ENCODE results near the gene TRIP11. TPM values are rescaled to one million over a fixed set of nuclear protein-coding genes. Genes with fewer than 3 reads are reported as not detected.

Gene TRIP11
- total RNA-seq, 2 experiments from 2014 or later, result 29.9 to 30.0 TPM

DNA sequence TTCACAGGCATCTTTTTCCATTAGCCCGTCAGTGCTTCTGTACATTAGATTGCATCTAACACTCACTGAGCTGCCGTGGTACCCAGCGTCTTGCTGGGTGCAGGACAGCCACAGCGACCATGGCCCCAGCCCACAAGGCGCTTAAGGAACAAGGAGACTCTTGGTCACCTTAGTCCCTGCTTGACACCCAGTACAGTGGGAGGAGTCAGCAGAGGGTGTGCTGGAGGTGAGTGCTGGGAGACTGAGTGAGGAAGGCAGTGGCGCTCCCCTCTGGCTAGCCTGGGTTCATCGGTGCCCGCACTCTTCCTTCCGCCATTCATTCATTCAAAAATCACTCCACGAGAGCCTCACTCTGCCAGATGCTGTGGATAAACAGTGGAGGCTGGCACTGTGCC lies 114.1 kb downstream of the TRIP11 start:
- Mint-ChIP-seq H3K27me3 (no peaks in the 10 kb centered on the region), H3K4me3 (no peak overlapping the region), H3K27ac (no peak overlapping the region), H3K36me3 (no peaks in the 10 kb centered on the region), H3K4me1 (no peaks in the 10 kb centered on the region), H3K9me3 (no peaks in the 10 kb centered on the region)
- no peak for DNase-seq

DNA sequence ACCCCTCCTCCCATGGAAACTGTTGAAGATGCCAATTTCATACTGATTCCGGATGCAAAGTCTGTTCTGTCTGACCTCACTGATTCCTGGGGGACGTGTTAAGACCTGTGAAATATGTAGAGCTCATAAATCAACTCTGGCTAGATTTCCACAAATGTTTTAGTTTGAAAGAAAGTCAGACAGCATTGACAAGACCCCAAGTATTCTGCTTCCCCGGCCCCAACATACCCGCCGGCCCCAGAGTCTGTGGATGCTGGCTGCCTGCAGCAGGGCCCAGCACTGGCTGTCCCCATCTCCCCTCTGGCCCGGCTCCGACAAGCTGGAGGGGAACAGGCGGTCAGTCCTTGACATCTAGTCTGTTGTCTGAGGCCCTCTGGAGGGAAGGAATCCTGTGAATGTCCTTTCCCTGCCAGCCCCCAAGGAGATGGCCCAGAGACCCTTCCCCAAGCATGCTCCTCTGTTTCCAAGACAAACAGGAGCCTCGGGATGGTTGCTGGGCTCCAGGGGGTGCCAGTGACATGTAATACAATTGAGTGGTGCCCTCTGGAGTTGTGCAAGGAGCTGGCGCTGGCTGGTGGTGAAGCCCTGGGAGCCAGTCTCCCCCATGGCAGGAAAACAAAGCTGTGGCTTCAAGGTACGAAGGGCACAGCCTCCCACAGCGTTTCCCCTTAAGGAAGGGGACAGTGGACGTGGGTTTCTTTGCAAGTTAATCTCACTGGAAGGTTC lies 114.7 kb downstream of the TRIP11 start:
- H3K4me1 Mint-ChIP-seq, result no peaks in the 10 kb centered on the region
- no peak overlapping the region for H3K27ac Mint-ChIP-seq
- no peaks in the 10 kb centered on the region for H3K36me3 Mint-ChIP-seq
- no peaks in the 10 kb centered on the region for H3K9me3 Mint-ChIP-seq
- no peak for DNase-seq
- H3K27me3 Mint-ChIP-seq, result no peaks in the 10 kb centered on the region
- no peak overlapping the region for H3K4me3 Mint-ChIP-seq

DNA sequence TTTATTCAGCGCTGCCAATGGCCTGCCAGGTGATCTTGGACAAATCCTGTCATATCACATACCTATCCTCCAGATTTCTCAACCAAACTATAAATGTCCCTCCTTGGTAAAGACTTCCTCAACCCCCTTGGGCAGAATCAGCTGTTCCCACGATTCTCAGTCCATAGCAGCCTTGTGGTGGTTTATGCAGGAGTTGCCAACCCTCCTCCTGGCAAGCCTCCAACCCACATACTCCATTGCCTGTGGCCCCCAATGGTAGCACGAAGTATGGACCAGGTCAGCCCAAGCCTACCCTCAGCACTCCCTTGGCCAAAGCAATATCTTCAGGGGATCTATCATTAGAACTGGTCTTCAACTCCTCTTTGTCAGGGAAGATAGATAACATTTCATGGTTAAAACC lies 119.3 kb downstream of the TRIP11 start:
- Mint-ChIP-seq H3K27me3 (no peaks in the 10 kb centered on the region), H3K4me3 (no peak overlapping the region), H3K9me3 (peaks cover 1% of the 10 kb centered on the region), H3K36me3 (no peaks in the 10 kb centered on the region), H3K4me1 (no peaks in the 10 kb centered on the region), H3K27ac (no peak overlapping the region)
- no peak for DNase-seq

DNA sequence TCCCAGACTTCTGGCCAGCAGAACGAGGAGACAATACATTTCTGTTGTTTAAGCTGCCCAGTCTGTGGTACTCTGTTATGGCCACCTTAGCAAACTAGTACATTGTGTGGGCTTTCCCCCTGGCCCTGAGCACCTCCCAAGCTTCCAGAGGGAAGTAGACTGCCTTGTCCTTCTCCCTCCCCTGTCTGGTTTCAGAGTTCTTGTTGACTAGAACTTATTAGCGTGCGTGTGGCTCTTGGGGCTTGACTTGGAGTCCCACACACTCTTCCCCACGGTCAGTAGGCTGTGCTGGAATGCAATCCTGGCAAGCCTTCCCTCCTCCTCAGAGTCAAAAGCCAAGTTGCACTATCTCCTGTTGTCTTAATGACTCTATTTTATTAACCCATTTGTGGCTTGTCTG lies 120.0 kb downstream of the TRIP11 start:
- Mint-ChIP-seq H3K36me3 (no peaks in the 10 kb centered on the region), H3K27ac (no peak overlapping the region), H3K4me1 (no peaks in the 10 kb centered on the region), H3K9me3 (peaks cover 1% of the 10 kb centered on the region), H3K4me3 (no peak overlapping the region), H3K27me3 (no peaks in the 10 kb centered on the region)
- DNase-seq, result no peak

DNA sequence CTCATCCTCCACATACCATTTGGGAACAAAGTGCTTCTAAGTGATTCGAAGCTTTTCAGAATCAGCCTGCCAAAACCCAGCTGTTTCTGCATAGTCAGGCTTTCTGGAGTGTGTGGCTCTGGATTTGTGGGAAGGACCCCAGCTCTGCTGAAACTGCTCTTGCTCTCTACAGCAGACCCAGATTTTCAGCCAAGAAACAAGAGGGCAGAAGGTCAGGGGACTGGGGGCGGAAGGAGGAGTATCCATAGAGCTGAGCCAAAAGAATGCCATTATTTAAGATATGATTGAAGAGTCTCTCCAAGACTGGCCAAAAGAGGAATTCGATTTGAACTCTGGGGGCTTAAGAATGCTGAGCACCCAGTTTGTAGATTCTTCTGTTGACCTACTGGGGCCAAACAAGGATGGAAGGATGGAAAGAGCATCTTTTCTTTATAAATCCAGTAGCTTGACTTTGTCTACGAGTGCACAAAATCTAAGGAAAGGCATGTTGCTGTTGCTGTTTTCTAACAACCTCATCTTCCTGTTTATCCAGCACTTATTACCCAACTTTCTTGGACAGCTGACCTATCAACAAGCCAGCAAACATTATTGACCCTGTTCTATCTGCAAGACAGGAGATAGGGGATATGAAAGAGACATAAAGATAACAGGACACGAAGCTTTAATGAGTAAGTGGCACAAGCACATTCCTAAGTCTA lies 121.5 kb downstream of the TRIP11 start:
- no peak for DNase-seq
- no peaks in the 10 kb centered on the region for H3K36me3 Mint-ChIP-seq
- H3K9me3 Mint-ChIP-seq, result peaks cover 1% of the 10 kb centered on the region
- H3K4me3 Mint-ChIP-seq, result no peak overlapping the region
- H3K4me1 Mint-ChIP-seq, result no peaks in the 10 kb centered on the region
- no peaks in the 10 kb centered on the region for H3K27me3 Mint-ChIP-seq
- H3K27ac Mint-ChIP-seq, result no peak overlapping the region

Other genes with a start within 250 kb of the TRIP11 start
- 10 to 100 TPM; 16.7 to 17.4 TPM for gene TC2N, start 172.5 kb downstream of the TRIP11 start, total RNA-seq
- gene FBLN5, start 92.4 kb downstream of the TRIP11 start, total RNA-seq, result 1 to 10 TPM; 1.3 to 1.6 TPM
- 10 to 100 TPM; 30.3 to 30.5 TPM for gene ATXN3, start 66.5 kb upstream of the TRIP11 start, total RNA-seq
- 100 to 1,000 TPM; 100 to 105 TPM for gene NDUFB1, start 81.6 kb upstream of the TRIP11 start, total RNA-seq
- gene CPSF2, start 81.9 kb upstream of the TRIP11 start, total RNA-seq, result 100 to 1,000 TPM; 121 to 123 TPM